ENCODE measurements around the gene TMBIM4. TPM values are rescaled to one million over a fixed set of nuclear protein-coding genes. Genes with fewer than 3 reads are reported as not detected.

The TMBIM4 gene
- polyA plus RNA-seq, 1 of the 3 experiments (the other 2 are of a cell fraction), result 68.5 TPM

DNA sequence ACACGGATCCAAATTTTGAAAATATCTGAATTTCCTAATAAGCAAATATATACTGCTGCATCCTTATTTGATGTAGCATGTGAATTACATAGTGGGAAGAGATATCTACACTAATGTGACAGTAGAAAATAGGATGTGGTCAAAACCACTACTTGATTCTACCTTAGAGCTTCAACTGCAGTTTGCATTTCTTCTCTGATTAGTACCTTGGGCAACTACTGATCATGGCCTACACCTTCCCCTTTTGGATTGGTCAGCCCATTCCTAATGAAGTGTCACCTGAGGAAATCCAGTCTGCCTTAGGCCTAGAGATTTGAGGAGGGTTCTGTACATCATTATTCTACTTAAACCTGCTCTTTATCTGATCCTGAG, 49.9 kb downstream of the TMBIM4 start:
- Histone ChIP-seq H3K4me1 (ENCODE audit: control insufficient read depth in 1 of 2, insufficient read depth in 2 of 2, low read depth in 1 of 2, low read length in 1 of 2) (no peaks in the 10 kb centered on the region), H3K4me3 (ENCODE audit: low read depth in 2 of 2, low read length in 1 of 2) (no peak overlapping the region), H3K27me3 (ENCODE audit: insufficient read depth) (no peaks in the 10 kb centered on the region), H3K36me3 (replicated peaks in 1 of 2; ENCODE audit: control insufficient read depth in 1 of 2, insufficient read depth in 2 of 2, low read length in 1 of 2) (peaks cover 36 to 38% of the 10 kb centered on the region in 2 experiments), H3K9me3 (no peaks in the 10 kb centered on the region), H3F3A (replicated peaks; ENCODE audit: insufficient read depth) (peaks cover 27% of the 10 kb centered on the region), H3K9ac (no peak overlapping the region), H4K20me1 (ENCODE audit: insufficient read depth) (no peaks in the 10 kb centered on the region), H3K4me2 (no peak overlapping the region), H3K79me2 (ENCODE audit: insufficient read depth) (peaks cover 4% of the 10 kb centered on the region; the same call in 1 of the 2 replicates), H2AFZ (ENCODE audit: low read depth) (no peak overlapping the region), H3K9me2 (no peaks in the 10 kb centered on the region), H3K27ac (ENCODE audit: low read depth in 2 of 2, low read length in 1 of 2) (no peak overlapping the region)
- TF ChIP-seq NRF1 (IDR thresholded peaks at IDR 0.05; ENCODE audit: low read depth, low read length), result no peak
- no peak for TF ChIP-seq SMC3 (IDR thresholded peaks at IDR 0.05; ENCODE audit: low read depth, low read length)
- TF ChIP-seq PBX3 (IDR thresholded peaks at IDR 0.05), result no peak
- DNase-seq, result no peak
- WGBS (ENCODE audit: low lambda C conversion rate), result 97% methylated on average over 1 of the region's 1 CpG
- ChIA-PET CTCF (interaction anchor here (1.3 to 3.5 kb wide), 2 partner anchors 12 to 517 kb away, joined by 3 to 14 read pairs; no protein-coding TSS in a partner anchor), POLR2A (interaction anchor here (1.2 kb wide), 1 partner anchor 11 kb away, joined by 3 read pairs; the partner anchor contains the start of gene LLPH)

DNA sequence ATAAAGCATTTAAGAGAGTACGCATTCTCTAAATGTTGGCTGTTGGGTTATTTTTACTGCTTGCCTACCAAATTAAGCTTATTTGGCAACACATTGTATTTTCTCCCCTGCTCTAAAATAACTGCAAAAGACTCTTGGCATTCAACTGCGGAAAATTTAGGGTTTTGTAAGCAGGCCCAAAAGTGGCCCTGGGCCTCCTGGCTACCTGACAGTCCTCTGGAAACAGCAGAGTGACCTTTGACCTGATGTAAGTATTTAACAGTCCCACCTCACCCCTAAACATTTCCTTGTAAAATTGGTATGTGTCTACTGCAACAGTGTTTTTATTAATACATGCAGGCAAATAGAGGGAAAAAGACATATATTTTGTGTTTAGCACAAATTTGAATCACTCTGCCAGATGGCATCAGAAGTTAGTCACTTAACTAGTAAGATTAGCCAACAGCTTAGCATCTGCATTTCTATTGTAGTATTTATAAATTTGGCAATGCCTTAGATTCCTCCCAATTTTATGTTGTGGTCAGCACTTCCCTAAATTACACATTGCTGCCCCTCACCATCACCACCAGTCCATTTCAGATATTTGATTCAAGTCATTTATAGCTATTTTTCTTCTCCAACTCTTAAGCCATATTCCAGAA, 50.4 kb downstream of the TMBIM4 start:
- ChIA-PET CTCF (interaction anchor here (1.3 to 3.5 kb wide), 2 partner anchors 11 to 517 kb away, joined by 3 to 14 read pairs; no protein-coding TSS in a partner anchor), POLR2A (interaction anchor here (1.2 kb wide), 1 partner anchor 11 kb away, joined by 3 read pairs; the partner anchor contains the start of gene LLPH)
- Histone ChIP-seq H3K9me2 (no peaks in the 10 kb centered on the region), H4K20me1 (ENCODE audit: insufficient read depth) (no peaks in the 10 kb centered on the region), H3F3A (replicated peaks; ENCODE audit: insufficient read depth) (peaks cover 27% of the 10 kb centered on the region), H3K9ac (no peak overlapping the region), H3K36me3 (replicated peaks in 1 of 2; ENCODE audit: control insufficient read depth in 1 of 2, insufficient read depth in 2 of 2, low read length in 1 of 2) (peaks cover 31 to 33% of the 10 kb centered on the region in 2 experiments), H3K4me1 (ENCODE audit: control insufficient read depth in 1 of 2, insufficient read depth in 2 of 2, low read depth in 1 of 2, low read length in 1 of 2) (no peaks in the 10 kb centered on the region), H3K9me3 (no peaks in the 10 kb centered on the region), H2AFZ (ENCODE audit: low read depth) (no peak overlapping the region), H3K27me3 (ENCODE audit: insufficient read depth) (no peaks in the 10 kb centered on the region), H3K4me2 (no peak overlapping the region), H3K4me3 (ENCODE audit: low read depth in 2 of 2, low read length in 1 of 2) (no peak overlapping the region), H3K79me2 (ENCODE audit: insufficient read depth) (no peaks in the 10 kb centered on the region; the same call in 1 of the 2 replicates), H3K27ac (ENCODE audit: low read depth in 2 of 2, low read length in 1 of 2) (no peak overlapping the region)
- WGBS (ENCODE audit: low lambda C conversion rate), result 96% methylated on average over 2 of the region's 2 CpGs
- no peak for DNase-seq
- TF ChIP-seq, protein P1, sequence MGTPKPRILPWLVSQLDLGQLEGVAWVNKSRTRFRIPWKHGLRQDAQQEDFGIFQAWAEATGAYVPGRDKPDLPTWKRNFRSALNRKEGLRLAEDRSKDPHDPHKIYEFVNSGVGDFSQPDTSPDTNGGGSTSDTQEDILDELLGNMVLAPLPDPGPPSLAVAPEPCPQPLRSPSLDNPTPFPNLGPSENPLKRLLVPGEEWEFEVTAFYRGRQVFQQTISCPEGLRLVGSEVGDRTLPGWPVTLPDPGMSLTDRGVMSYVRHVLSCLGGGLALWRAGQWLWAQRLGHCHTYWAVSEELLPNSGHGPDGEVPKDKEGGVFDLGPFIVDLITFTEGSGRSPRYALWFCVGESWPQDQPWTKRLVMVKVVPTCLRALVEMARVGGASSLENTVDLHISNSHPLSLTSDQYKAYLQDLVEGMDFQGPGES (IDR thresholded peaks at IDR 0.05; ENCODE audit: low read depth, low read length), result no peak
- no peak for TF ChIP-seq RCOR1 (IDR thresholded peaks at IDR 0.05; ENCODE audit: low read length)
- TF ChIP-seq EP300 (IDR thresholded peaks at IDR 0.05; ENCODE audit: borderline replicate concordance in 1 of 2, low read depth in 1 of 2, low read length in 1 of 2), result no peak
- TF ChIP-seq, protein P2, sequence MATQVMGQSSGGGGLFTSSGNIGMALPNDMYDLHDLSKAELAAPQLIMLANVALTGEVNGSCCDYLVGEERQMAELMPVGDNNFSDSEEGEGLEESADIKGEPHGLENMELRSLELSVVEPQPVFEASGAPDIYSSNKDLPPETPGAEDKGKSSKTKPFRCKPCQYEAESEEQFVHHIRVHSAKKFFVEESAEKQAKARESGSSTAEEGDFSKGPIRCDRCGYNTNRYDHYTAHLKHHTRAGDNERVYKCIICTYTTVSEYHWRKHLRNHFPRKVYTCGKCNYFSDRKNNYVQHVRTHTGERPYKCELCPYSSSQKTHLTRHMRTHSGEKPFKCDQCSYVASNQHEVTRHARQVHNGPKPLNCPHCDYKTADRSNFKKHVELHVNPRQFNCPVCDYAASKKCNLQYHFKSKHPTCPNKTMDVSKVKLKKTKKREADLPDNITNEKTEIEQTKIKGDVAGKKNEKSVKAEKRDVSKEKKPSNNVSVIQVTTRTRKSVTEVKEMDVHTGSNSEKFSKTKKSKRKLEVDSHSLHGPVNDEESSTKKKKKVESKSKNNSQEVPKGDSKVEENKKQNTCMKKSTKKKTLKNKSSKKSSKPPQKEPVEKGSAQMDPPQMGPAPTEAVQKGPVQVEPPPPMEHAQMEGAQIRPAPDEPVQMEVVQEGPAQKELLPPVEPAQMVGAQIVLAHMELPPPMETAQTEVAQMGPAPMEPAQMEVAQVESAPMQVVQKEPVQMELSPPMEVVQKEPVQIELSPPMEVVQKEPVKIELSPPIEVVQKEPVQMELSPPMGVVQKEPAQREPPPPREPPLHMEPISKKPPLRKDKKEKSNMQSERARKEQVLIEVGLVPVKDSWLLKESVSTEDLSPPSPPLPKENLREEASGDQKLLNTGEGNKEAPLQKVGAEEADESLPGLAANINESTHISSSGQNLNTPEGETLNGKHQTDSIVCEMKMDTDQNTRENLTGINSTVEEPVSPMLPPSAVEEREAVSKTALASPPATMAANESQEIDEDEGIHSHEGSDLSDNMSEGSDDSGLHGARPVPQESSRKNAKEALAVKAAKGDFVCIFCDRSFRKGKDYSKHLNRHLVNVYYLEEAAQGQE (IDR thresholded peaks at IDR 0.05; ENCODE audit: low read depth, low read length), result no peak
- no peak for TF ChIP-seq YY1 (IDR thresholded peaks at IDR 0.05; ENCODE audit: low read depth)
- no peak for TF ChIP-seq NFIC (IDR thresholded peaks at IDR 0.05; ENCODE audit: borderline replicate concordance)
- TF ChIP-seq TEAD4 (IDR thresholded peaks at IDR 0.05; ENCODE audit: borderline replicate concordance, insufficient read depth), result no peak
- TF ChIP-seq RAD21 (IDR thresholded peaks at IDR 0.05; ENCODE audit: low read length), result no peak
- no peak for TF ChIP-seq PBX3 (IDR thresholded peaks at IDR 0.05)
- no peak for TF ChIP-seq RXRA (IDR thresholded peaks at IDR 0.05; ENCODE audit: borderline replicate concordance, low read depth)
- TF ChIP-seq MAX (IDR thresholded peaks at IDR 0.05; ENCODE audit: low read depth), result no peak
- no peak for TF ChIP-seq USF2 (IDR thresholded peaks at IDR 0.05; ENCODE audit: borderline replicate concordance, low read depth, low read length)
- no peak for TF ChIP-seq EZH2phosphoT487 (IDR thresholded peaks at IDR 0.05; ENCODE audit: borderline replicate concordance, low read depth)
- TF ChIP-seq, protein P3, sequence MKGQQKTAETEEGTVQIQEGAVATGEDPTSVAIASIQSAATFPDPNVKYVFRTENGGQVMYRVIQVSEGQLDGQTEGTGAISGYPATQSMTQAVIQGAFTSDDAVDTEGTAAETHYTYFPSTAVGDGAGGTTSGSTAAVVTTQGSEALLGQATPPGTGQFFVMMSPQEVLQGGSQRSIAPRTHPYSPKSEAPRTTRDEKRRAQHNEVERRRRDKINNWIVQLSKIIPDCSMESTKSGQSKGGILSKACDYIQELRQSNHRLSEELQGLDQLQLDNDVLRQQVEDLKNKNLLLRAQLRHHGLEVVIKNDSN (IDR thresholded peaks at IDR 0.05; ENCODE audit: borderline replicate concordance, low read depth), result no peak
